ENCODE data around the gene PRDM12.

DNA sequence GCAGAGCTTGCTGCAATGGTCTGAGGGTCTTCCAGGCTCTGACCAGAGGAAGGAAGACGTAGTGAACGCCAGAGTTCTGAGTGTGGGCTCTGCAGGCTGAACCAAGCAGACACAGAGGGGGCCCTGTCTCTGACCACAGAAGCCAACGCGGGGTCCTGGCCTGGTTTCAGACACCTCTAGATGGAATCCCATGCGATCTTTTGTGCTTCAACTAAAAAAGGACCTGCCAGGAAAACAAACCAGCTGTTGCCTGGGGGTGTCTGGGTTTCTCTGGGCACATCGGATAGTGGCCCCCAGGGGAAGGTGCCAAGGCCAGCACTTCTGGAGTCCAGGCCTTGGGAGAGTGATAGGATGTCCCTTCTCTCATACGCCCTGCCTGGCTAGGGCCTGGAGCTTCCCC lies 12.9 kb downstream of the PRDM12 start:
- TF ChIP-seq CHD2 (IDR thresholded peaks at IDR 0.05; ENCODE audit: low read length, partially characterized antibody) = no peak
- TF ChIP-seq, protein P1, sequence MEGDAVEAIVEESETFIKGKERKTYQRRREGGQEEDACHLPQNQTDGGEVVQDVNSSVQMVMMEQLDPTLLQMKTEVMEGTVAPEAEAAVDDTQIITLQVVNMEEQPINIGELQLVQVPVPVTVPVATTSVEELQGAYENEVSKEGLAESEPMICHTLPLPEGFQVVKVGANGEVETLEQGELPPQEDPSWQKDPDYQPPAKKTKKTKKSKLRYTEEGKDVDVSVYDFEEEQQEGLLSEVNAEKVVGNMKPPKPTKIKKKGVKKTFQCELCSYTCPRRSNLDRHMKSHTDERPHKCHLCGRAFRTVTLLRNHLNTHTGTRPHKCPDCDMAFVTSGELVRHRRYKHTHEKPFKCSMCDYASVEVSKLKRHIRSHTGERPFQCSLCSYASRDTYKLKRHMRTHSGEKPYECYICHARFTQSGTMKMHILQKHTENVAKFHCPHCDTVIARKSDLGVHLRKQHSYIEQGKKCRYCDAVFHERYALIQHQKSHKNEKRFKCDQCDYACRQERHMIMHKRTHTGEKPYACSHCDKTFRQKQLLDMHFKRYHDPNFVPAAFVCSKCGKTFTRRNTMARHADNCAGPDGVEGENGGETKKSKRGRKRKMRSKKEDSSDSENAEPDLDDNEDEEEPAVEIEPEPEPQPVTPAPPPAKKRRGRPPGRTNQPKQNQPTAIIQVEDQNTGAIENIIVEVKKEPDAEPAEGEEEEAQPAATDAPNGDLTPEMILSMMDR (IDR thresholded peaks at IDR 0.05) = no peak
- no peak for TF ChIP-seq SMC3 (IDR thresholded peaks at IDR 0.05; ENCODE audit: low read depth, low read length)
- TF ChIP-seq FOXM1 (IDR thresholded peaks at IDR 0.05; ENCODE audit: low read depth) = no peak
- TF ChIP-seq EZH2phosphoT487 (IDR thresholded peaks at IDR 0.05; ENCODE audit: borderline replicate concordance, low read depth) = no peak
- TF ChIP-seq NRF1 (IDR thresholded peaks at IDR 0.05; ENCODE audit: low read depth, low read length) = no peak
- TF ChIP-seq RAD21 (IDR thresholded peaks at IDR 0.05; ENCODE audit: low read length) = no peak
- TF ChIP-seq, protein P2, sequence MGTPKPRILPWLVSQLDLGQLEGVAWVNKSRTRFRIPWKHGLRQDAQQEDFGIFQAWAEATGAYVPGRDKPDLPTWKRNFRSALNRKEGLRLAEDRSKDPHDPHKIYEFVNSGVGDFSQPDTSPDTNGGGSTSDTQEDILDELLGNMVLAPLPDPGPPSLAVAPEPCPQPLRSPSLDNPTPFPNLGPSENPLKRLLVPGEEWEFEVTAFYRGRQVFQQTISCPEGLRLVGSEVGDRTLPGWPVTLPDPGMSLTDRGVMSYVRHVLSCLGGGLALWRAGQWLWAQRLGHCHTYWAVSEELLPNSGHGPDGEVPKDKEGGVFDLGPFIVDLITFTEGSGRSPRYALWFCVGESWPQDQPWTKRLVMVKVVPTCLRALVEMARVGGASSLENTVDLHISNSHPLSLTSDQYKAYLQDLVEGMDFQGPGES (IDR thresholded peaks at IDR 0.05; ENCODE audit: low read depth, low read length) = no peak
- no peak for TF ChIP-seq FOXJ3 (CRISPR knock-in tag; IDR thresholded peaks at IDR 0.05)
- no peak for TF ChIP-seq RFX5 (IDR thresholded peaks at IDR 0.05; ENCODE audit: low read length)
- no peak for TF ChIP-seq POLR2AphosphoS5 (IDR thresholded peaks at IDR 0.05; ENCODE audit: low read depth, low read length)
- TF ChIP-seq JUND (IDR thresholded peaks at IDR 0.05) = no peak
- no peak for TF ChIP-seq EP300 (IDR thresholded peaks at IDR 0.05; ENCODE audit: borderline replicate concordance in 1 of 2, low read depth in 1 of 2, low read length in 1 of 2)

Data from SK-N-SH (cell line).